NCI-H2196 (cell line): ENCODE results near the gene STON2.
A peak's percentile ranks its signal among the peaks of the same experiment; 100 is the strongest.

ENCODE experiments used
- DNase-seq: peaks from one replicate; lab custom pipeline; 2025; ENCODE audit not compliant: unreplicated experiment; lab: John Stamatoyannopoulos, UW

Gene STON2

DNA sequence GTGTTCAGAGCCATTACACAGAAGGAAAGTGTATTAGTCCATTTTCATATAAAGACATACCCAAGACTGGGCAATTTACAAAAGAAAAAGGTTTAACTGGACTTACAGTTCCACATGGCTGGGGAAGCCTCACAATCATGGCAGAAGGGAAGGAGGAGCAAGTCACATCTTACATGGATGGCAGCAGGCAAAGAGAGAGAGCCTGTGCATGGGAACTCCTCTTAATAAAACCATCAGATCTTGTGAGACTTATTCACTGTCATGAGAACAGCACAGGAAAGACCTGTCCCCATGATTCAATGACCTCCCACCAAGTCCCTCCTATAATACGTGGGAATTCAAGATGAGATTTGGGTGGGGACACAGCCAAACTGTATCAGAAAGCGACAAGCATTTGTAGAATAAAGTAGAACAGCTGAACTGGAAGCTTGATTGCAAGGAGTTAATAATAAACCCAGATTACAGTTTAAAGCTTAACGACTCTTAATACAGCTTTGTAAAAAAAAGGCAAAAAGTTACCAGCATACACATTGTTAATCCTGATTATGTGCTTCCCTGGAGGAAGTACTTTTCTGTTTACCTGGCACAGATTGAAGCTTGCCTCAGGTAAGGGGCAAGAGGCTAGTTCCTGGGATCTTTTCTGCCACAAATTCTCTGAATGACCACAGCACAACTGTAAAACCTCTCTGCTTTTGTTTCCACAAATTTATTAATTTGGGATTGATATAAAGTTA is 18.1 kb upstream of the STON2 start:
- DNase-seq: no peak

DNA sequence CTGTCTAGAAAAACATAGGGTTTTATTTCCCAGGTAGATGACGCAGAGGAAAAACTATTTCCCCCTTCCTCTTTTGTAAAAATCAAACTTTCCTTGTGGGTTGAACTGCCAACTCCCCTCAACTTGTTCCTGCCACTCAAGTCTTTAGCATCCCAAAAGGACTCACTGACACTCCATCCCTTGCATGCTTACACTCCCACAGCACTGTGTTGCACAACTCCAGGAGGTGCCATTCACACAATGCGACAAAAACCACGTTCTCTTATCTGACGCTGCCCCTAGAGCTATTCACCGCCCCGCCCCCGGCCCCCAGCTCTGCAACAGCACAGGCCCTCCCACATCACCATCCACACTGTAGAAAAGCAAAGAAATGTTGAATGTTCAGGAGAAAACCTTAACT is 16.9 kb upstream of the STON2 start:
- no peak for DNase-seq

DNA sequence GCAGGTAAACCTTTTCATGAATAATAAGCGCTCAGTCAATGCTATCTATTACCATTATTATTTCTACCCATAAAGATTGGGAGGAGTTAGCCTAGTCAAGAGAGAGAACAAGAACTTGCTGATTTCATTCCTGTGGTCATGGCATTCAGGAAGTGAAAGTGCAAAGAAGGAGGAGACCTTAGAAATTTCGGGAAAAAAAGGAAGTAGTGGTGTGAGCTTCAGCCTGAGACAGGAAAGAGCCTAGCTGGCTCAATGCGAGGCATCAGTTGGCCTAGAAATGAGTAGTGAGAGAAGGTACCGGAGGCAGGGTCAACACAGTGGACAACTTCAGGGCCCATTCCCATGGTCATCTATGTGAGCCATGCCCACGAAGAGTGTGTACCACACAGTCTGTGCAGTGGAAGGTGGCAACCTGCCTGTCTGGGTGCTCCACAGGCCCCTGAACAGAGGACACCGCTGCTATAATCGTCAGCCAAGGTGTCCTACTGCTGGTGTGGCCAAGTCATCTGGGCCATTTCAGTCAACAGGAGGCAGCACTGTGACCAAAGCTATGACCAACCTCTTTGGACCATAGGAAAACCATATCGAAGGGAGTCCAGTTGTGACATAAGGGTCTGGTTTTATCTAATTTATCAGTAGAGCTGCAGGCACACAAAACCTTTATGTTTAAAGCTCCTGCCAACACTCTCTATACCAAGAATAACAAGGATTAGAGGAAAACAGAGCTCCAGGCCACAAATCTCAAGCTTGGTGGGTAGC is 16.2 kb upstream of the STON2 start:
- no peak for DNase-seq

DNA sequence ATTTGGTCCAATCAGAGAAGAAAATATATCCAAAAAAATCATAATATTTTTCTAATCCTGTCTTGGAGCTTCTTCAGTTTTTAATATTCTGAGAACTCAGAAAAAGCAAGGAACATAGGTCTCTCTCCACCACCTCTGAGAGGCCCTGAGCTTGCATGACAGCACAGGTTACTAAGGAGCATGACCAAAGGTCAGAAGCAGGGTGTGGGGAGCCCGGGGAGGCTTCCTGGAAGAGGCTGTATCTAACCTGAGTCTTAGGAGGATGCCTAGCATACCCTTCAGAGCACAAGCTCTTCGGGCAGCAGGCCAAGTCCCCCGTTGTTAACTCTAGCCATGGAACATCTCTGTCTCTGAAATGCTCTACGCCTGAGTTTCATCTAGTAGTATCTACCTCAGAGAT is 15.7 kb upstream of the STON2 start:
- DNase-seq: no peak

DNA sequence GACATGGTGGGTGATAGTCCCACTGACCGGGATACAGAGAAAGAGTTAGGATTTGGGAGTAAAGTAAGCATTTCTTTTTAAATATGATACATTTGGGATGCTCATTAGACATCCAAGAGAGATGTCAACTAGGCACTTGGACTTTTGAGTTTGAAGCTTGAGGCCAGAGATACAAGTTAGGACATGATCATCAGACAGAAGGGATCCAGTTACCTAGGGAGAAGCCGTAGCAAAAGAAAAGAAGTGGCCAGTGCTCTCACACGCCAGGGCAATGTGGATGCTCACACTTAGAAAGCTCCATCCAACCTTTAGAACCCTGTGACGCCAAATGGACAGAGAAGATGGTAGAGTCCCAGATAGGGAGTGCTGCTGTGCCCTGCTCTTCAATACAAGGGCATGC is 14.0 kb upstream of the STON2 start:
- DNase-seq: no peak

DNA sequence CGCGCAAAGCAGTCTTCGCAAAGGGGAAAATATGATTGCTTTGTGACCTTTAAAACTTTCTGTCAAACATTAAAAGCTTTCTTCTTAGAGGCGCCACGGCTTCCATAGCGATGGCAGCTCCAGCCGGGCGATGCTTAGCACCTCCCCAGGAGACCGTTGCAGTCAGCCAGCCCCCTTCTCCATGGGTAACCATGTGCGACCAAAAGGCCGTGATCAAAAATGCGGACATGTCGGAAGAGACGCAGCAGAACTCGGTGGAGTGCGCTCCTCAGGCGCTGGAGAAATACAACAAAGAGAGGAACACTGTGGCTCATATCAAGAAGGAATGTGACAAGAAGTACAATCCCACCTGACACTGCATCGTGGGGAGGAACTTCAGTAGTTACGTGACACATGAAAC is 12.7 kb upstream of the STON2 start:
- DNase-seq: no peak

DNA sequence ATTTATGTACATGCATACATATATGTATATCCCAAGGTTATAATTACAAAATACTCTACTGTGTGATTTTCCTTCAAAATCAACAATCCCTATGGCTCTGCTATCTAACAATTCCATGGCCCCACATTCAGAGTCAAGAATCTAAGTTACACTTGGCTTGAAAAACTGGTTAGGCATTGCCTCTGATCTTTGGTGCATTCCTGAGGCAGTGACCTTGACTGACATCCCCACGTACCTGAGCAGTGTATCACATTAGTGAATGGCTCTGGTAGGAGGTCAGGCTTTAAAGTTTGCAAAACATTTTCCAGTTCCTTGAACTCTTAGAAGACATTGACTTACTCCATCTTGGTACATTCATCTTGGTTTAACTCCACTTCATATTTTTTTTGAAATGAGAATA is 8.5 kb upstream of the STON2 start:
- no peak for DNase-seq

DNA sequence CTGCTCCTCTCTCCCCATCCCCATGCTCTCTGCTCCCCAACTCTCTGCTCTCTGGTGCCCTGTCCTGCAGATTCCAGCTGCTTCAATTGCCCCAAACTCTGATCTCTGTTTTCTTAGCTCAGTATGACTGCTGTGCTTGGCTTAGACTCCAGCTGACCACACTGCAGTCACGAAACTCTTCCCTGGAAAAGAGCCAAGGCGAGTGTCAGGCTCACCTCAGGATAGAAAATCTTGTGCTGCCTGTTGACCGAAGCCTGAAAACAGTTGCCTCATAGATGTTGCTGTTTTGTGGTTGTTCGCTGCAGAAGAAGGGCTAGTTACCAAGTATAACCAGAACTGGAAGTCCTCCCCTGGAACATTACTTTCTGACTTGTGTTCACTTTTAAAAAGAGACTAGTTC is 6.7 kb upstream of the STON2 start:
- peak; percentile 8 for DNase-seq

DNA sequence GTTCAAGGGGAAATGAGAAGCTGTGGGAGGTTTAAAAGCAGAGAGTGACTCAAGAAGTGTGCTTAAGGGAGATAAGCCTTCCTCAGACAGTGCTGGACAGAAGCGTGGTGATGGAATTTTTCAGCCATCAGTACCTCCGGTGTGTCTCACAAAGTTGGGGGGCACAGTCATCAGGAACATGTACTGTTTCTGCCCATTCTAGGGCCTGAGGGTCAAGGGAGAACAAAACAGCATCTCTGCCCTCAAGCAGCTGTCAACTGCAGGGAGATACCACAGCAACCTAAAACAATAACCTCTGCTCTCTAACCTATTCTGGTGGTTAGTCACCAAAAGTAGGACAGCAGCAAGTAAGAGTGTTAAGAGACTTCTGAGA is 2.0 kb upstream of the STON2 start:
- DNase-seq: no peak

DNA sequence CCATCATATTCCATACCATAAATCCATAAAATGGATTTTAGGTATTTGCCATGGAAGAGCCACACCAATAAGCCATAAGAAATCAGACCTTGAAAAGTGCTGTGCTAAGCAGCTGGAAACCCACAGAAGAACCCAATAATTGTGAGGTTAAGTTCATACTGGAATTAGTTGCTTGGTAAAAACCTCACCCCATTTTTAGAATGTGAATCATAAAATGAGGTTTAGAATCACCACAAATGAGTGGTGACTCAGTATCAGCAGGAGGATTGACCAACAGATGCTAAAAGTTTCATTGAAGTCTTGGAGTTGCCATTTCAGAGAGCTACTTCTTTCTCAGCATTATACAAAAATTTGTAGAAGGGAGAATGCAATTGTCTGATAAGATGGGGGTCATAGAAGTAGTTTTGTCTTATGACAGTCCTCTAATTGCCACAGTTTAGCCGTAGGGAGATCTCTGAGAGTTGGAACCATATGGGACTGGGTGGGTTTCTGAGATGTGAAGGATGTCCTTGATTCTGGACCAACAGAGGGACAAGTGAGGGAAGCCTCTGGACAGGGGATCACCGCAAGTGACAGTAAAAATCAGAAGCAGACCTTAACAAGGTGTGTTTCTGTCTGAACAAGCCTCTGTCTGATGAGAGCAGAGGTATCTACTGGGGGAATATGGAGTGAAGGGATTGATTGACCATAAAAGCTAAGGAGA is 1.4 kb upstream of the STON2 start:
- DNase-seq: no peak

DNA sequence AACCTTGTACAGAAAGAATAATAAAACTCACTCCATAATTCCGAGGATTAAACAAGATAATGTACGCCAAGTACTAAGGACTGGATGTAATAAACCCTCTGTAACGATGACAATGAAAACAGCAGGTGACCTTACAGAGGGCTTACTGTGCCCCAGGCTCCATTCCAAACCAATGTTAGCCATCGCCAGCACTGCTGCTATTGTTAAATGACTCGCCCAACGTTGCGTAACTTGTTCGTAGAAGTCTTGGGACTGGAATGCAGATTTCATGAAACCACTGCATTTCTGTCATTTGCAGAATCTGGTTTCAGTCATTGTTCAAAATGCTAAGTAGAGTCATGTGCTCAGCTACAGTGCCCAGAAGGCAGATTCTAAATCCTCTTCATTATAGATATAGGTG is 728 bp upstream of the STON2 start:
- peak; percentile 37 for DNase-seq

DNA sequence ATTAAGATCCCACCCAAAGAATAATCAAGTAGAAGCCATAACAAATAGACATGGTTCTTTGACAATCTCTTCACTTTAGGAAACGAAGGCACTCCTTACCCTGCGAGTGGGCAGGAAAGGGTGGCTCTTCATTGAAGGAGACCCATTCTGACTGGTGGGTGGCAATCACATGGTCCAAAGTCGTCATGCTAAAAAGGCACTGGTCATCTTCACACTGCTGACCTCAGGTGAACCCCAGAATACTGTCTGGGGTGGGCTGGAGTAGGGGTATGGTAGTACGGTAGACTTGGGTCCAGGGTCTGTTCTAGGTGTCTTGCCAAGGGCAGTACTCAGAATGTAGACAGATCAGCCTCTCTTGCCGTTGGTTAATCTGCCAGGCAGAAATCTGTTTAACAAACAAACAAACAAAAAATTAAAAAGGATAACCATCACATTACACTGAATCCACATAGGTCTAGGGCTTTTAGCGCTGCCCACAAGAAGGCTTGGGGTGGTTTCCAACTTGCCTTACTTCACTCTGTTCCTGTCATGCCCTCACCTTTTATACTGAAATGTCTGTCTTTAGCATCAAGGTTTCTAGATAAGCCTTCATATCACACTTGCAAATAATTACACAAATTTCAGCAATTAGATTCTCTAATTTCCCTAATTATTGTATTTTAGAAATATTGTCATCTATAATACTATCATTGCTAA is 1.8 kb downstream of the STON2 start:
- DNase-seq: no peak

DNA sequence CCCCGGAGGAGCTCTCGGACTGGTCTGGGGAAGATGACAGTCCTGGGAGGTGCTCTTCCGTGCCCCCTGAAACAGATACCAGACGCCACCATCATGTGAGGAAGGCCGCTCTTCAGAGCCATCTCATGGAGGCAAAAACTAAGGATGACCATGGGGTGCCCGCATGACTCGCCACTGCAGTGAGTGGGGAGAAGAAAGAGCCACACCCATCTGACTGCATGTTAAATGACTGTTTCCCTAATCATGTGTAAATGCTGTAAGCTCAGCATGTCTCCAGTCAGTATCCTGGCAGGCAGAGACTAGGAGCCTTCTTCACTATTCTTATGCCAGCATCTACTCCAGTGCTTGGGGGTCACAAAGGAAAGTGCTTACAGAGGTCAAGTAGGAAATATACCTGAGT is 4.0 kb downstream of the STON2 start:
- no peak for DNase-seq

DNA sequence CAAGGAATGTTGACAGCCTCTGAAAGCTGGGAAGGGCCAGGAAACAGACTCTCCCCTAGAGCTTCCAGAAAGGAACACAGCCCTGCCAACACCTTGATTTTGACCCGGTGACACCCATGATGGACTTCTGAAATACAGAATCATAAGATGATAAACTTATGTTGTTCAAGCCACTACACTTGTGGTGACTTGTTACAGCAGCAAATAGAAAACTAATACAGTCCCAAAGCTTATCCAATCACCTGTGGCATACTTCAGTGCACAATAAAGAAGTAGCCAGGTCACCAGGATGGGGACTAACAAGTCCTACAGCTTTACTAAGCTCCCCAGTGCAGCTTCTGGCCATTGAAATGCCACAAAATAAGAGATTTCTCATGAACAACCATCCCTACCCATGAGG is 5.4 kb downstream of the STON2 start:
- DNase-seq: no peak

DNA sequence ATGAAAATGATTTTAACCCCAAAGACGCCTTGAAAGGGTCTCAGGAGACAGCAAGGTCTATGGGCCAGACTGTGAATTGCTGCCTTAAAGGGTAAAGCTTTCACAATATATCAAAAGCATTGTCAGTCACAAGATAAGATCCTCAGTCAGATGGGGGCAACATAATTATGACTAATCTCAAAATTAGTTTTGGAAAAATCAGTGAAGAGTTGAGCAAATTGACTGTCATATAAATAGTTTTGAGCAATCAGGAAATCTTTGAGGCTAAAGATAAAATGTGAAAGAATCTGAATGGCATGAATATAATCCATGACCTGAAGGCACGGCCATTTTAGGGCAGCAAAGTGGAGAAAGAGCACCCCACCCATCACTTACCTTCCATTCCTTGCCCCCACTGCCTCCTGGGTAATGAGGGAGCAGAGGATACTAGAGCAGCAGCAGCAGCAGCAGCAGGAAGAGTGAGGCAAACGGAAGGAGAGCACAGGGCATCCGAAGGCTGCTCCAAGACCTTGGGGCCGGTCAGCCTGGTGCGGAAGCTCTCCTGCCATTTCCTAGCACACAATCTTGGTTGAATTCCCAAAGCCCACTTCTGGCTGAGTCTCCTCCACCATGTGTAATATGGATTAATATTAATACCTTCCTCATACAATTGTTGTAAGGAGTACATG is 7.0 kb downstream of the STON2 start:
- DNase-seq: no peak

DNA sequence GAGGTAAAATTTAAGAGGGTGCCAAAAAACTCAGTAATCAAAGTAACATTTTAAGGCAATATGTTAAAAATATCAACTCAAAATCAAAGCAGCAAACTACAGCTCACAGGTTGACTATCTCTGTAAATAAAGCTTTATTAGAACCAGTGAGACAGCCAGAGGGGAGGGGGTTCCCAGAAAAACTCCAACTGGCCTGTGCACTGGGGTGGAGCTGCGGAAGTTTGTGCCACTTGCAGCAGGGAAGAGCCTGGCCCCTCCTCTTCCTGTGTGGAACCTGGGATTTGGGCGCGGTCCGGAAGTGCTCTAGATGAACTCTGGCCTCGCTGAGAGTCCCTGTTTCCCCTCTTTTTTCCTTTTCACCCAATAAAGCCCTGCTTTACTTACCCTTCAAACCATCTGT is 8.1 kb downstream of the STON2 start:
- no peak for DNase-seq

DNA sequence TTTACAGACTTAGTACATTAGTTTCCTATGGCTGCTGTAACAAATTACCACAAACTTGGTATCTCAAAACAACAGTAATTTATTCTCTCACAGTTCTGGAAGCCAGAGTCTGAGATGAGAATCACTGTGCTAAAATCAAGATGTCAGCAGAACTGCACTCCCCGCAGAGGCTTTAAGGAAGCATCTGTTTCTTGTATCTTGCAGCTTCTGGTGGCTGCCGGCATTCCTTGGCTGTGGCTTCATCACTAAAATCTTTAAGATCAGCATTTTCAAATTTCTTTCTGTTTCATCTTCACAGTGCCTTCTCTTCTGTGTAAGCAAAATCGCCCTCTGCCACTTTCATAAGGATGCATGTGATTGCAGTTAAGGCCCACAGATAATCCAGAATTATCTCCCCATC is 9.4 kb downstream of the STON2 start:
- DNase-seq: no peak

DNA sequence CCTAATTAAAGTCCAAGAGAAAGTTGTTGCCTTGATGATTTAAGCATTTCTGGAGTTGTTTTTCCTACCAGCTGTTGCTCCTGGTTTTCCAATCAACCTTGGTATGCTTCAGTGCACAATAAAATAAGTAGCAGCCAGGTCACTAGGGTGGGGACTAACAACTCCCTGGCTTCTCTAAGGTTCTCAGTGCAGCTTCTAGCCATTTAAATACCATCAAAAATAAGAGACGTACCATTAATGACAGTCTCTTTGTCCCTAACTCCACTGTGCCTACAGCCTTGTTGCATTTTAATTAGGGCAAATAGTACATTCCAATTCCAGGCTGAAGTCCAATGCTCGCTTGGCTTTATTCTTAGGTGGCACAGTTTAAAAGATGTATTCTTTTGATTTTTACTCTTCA is 11.8 kb downstream of the STON2 start:
- no peak for DNase-seq

DNA sequence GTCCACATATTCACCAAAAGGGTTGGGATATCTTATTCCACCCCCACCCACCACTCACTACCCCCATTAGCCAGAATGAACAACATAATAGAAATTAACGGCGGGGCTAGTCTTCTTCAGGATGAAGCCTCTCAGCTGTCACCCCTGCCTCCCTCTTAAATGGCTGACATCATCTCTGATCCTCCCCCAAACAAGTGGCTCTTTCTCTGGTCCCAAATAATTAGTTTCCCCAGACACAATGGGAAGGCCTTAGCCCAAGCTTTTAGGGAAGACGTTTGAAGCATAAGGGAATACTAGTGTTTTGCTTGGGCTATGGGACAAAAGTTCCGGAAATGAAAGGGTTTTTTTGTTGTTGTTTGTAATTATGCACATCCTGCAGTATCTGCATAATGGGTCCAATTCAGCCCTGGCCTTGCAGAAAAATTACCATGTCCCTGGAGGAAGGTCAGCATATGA is 13.8 kb downstream of the STON2 start:
- DNase-seq: no peak

DNA sequence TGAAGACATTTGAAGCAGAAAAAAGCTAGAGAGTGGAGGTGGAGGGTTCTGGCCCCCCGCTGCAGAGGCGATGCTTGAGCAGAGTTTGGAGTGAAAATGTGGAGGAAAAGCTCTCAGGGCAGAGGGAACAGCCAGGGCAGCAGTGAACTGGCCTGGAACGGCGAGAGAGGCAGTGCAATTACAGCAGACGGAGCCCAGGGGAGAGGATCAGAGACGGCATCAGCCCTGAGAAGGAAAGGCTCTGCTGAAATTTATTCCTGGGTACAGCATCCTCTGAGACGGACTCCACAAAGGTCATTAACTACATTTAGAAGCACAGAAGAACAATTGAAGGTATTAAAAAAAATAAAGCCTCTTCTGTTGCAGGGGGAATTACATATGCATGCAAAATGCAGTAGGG is 14.2 kb downstream of the STON2 start:
- no peak for DNase-seq

DNA sequence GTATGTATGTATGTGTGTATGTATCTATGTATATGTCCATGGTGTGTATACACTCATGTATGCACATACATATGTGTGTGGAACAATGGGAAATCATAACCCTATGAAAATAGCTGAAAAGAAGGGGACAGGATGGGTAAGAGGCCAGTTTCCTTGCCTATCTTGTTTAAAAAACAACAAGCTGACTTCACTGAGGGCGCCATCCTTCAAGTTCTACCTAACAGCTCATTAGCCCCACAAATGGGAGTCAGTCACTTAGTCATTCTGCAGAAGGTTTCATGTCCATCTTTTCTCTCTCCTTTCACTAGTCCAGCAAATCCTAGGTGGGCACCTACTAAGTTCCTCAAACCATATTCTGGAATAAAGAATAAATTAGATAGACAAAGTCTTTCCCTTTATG is 14.7 kb downstream of the STON2 start:
- no peak for DNase-seq
